PC-3 (cell line): ENCODE data around the gene EMC9. TPM values are rescaled to one million over a fixed set of nuclear protein-coding genes. Genes with fewer than 3 reads are reported as not detected.

ENCODE experiments used
- ATAC-seq: fragments of 200-7000 bp; cut with Tn5 transposase; 2 replicates; pipeline ENCODE4 v1.9.1; 2020; ENCODE audit warnings: mild to moderate bottlenecking, moderate library complexity
- BruUV-seq: library from RNA; stranded (reverse); fragments of 400-500 nt; replicated peaks from 2 replicates; lab custom pipeline; 2021; lab: Mats Ljungman, UMichigan
- CTCF ChIA-PET: fragments of 300-600 bp; sonication (Branson Sonifier 250); formaldehyde crosslinking; loops from one replicate; lab custom pipeline; 2022; ENCODE audit warnings: antibody characterized with exemption; lab: Charles Lee
- POLR2A ChIA-PET: fragments of 300-600 bp; sonication (Branson Sonifier 250); formaldehyde crosslinking; loops from one replicate; lab custom pipeline; 2022; ENCODE audit warnings: antibody characterized with exemption; ENCODE audit not compliant: unreplicated experiment; lab: Charles Lee
- DNase-seq: peaks from one replicate; pipeline ENCODE4 v3.0.0-alpha.2; 2015
- H2AFZ ChIP-seq: fragments of 300-600 bp; sonication (generic); 2 replicates; pipeline ENCODE4 v1.6.0; 2016; ENCODE audit warnings: antibody characterized with exemption, low read length
- H3F3A ChIP-seq: fragments of 300-600 bp; sonication (generic); one replicate; pipeline ENCODE4 v1.6.0; 2017; ENCODE audit warnings: antibody characterized with exemption, low read length, control low read depth, mild to moderate bottlenecking; ENCODE audit not compliant: unreplicated experiment
- H3K27ac ChIP-seq: fragments of 300-600 bp; sonication (generic); 2 replicates; pipeline ENCODE4 v1.5.1; 2016; ENCODE audit warnings: mild to moderate bottlenecking, low read length
- H3K27me3 ChIP-seq: fragments of 300-600 bp; sonication (generic); 2 replicates; pipeline ENCODE4 v1.6.1; 2016; ENCODE audit warnings: low read length, mixed read lengths
- H3K36me3 ChIP-seq: fragments of 300-600 bp; sonication (generic); 2 replicates; pipeline ENCODE4 v1.6.1; 2016; ENCODE audit warnings: low read depth, mixed run types, low read length, mixed read lengths
- H3K4me1 ChIP-seq: fragments of 300-600 bp; sonication (generic); 2 replicates; pipeline ENCODE4 v1.5.1; 2016; ENCODE audit warnings: low read length; ENCODE audit not compliant: insufficient read depth
- H3K4me2 ChIP-seq: fragments of 300-600 bp; sonication (generic); 2 replicates; pipeline ENCODE4 v1.6.0; 2016; ENCODE audit warnings: low read length
- H3K4me3 ChIP-seq: fragments of 300-600 bp; sonication (generic); 2 replicates; pipeline ENCODE4 v1.5.1; 2016; ENCODE audit warnings: mild to moderate bottlenecking, low read length, mixed read lengths
- H3K79me2 ChIP-seq: fragments of 300-600 bp; sonication (generic); 2 replicates; pipeline ENCODE4 v1.6.1; 2017; ENCODE audit warnings: low read length, mixed read lengths
- H3K9ac ChIP-seq: fragments of 300-600 bp; sonication (generic); 2 replicates; pipeline ENCODE4 v1.6.0; 2016; ENCODE audit warnings: mild to moderate bottlenecking, low read length
- H3K9me2 ChIP-seq: fragments of 300-600 bp; sonication (generic); replicated peaks from 2 replicates; pipeline ENCODE4 v1.6.1; 2016; ENCODE audit warnings: mixed run types, low read length, mixed read lengths
- H3K9me3 ChIP-seq: fragments of 300-600 bp; sonication (generic); 2 replicates; pipeline ENCODE4 v1.6.1; 2016; ENCODE audit warnings: low read length, mixed read lengths
- H4K20me1 ChIP-seq: fragments of 300-600 bp; sonication (generic); 2 replicates; pipeline ENCODE4 v1.6.1; 2016; ENCODE audit warnings: low read length, mixed read lengths
- EZH2 ChIP-seq: fragments of 300-600 bp; sonication (generic); IDR thresholded peaks from one replicate; pipeline ENCODE4 v1.6.1; 2017; ENCODE audit warnings: antibody characterized with exemption, mild to moderate bottlenecking, low read length; ENCODE audit not compliant: unreplicated experiment
- EZH2phosphoT487 ChIP-seq: fragments of 300-600 bp; sonication (generic); IDR thresholded peaks from 2 replicates; pipeline ENCODE4 v1.6.1; 2018; ENCODE audit warnings: mild to moderate bottlenecking, antibody characterized with exemption, low read length, borderline replicate concordance
- intact Hi-C: fragments of 100-400 bp; cut with micrococcal nuclease; formaldehyde crosslinking; loops from 2 replicates; pipeline ENCODE4 v1.9.0; 2023
- total RNA-seq: library from RNA; depleted of rRNA; stranded (reverse); fragments of >200 nt; gene quantifications from 2 replicates; pipeline ENCODE4 v1.2.3, GENCODE V29; 2014
- TF ChIP-seq, protein P1 (sequence below): fragments of 300-600 bp; sonication (generic); conservative IDR thresholded peaks from 2 replicates; pipeline ENCODE4 v1.5.1; 2017; ENCODE audit warnings: antibody characterized with exemption, low read depth, mild to moderate bottlenecking, low read length

EMC9 gene
- total RNA-seq, 1 experiment from 2014 or later = 30.1 TPM

- Histone ChIP-seq H3K4me2 (no peak overlapping the region), H3K9me3 (no peaks in the 10 kb centered on the region), H3K27ac (no peak overlapping the region), H3K36me3 (no peaks in the 10 kb centered on the region), H3F3A (no peaks in the 10 kb centered on the region), H3K4me3 (no peak overlapping the region), H3K79me2 (peaks cover 6% of the 10 kb centered on the region; the same call in 1 of the 2 replicates), H3K27me3 (no peaks in the 10 kb centered on the region), H3K9ac (no peak overlapping the region), H4K20me1 (no peaks in the 10 kb centered on the region), H3K4me1 (peaks cover 13% of the 10 kb centered on the region), H3K9me2 (no peaks in the 10 kb centered on the region), H2AFZ (no peak overlapping the region)
- ATAC-seq = no peak
- no peak for DNase-seq
- intact Hi-C loops = no loop called here
- CTCF ChIA-PET = no interaction called here
- POLR2A ChIA-PET = no interaction called here
- no peak for TF ChIP-seq EZH2
- TF ChIP-seq, protein P1, sequence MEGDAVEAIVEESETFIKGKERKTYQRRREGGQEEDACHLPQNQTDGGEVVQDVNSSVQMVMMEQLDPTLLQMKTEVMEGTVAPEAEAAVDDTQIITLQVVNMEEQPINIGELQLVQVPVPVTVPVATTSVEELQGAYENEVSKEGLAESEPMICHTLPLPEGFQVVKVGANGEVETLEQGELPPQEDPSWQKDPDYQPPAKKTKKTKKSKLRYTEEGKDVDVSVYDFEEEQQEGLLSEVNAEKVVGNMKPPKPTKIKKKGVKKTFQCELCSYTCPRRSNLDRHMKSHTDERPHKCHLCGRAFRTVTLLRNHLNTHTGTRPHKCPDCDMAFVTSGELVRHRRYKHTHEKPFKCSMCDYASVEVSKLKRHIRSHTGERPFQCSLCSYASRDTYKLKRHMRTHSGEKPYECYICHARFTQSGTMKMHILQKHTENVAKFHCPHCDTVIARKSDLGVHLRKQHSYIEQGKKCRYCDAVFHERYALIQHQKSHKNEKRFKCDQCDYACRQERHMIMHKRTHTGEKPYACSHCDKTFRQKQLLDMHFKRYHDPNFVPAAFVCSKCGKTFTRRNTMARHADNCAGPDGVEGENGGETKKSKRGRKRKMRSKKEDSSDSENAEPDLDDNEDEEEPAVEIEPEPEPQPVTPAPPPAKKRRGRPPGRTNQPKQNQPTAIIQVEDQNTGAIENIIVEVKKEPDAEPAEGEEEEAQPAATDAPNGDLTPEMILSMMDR = no peak
- TF ChIP-seq EZH2phosphoT487 = no peak
- no TSS peak for BruUV-seq
Observed at GRCh38 chr14:24132061-24132685, 9.2 kb downstream of the EMC9 start.

DNA sequence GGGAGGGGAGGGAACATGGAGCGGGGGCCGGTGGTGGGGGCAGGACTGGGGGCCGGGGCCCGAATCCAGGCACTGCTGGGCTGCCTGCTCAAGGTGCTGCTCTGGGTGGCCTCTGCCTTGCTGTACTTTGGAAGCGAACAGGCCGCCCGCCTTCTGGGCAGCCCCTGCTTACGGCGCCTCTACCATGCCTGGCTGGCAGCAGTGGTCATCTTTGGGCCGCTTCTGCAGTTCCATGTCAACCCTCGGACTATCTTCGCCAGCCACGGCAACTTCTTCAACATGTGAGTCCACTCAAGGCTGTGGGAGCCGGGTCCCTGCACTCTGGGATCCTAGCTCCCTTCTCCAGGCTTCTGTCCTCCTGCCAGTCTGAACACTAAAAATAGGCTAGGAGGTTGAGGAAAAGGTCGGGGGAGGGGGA, 9.8 kb downstream of the EMC9 start:
- H3K9me2 ChIP-seq = no peaks in the 10 kb centered on the region
- H3K9ac ChIP-seq = no peak overlapping the region
- CTCF ChIA-PET = no interaction called here
- no peak overlapping the region for H3K27ac ChIP-seq
- TF ChIP-seq, protein P1 = no peak
- no peak for TF ChIP-seq EZH2phosphoT487
- TF ChIP-seq EZH2 = no peak
- H3K79me2 ChIP-seq = peaks cover 2% of the 10 kb centered on the region; the same call in 1 of the 2 replicates
- H3F3A ChIP-seq = no peaks in the 10 kb centered on the region
- no peaks in the 10 kb centered on the region for H3K36me3 ChIP-seq
- no peak overlapping the region for H3K4me3 ChIP-seq
- H4K20me1 ChIP-seq = no peaks in the 10 kb centered on the region
- no peak overlapping the region for H2AFZ ChIP-seq
- no peak overlapping the region for H3K4me2 ChIP-seq
- DNase-seq (no peak), ATAC-seq (no peak)
- no peaks in the 10 kb centered on the region for H3K27me3 ChIP-seq
- H3K4me1 ChIP-seq = peaks cover 7% of the 10 kb centered on the region
- intact Hi-C loops = no loop called here
- no TSS peak for BruUV-seq
- POLR2A ChIA-PET = no interaction called here
- no peaks in the 10 kb centered on the region for H3K9me3 ChIP-seq
